Activated naive CD8-positive, alpha-beta T cell treated with anti-CD3 and anti-CD28 coated beads, Interleukin-2, amount 50 U/mL, for 24 hours (primary cell): Measurements from ENCODE around the gene TUNAR.
A peak's percentile ranks its signal among the peaks of the same experiment; 100 is the strongest.

ENCODE experiments used
- ATAC-seq: fragments of 150-1000 bp; cut with Tn5 transposase; one replicate; pipeline ENCODE4 v1.10.0; 2021
- DNase-seq: peaks from one replicate; pipeline ENCODE4 v3.0.0; 2021
- H3K27ac Mint-ChIP-seq: one replicate; pipeline ENCODE4 v1.8.0; 2021; ENCODE audit warnings: mild to moderate bottlenecking, mixed read lengths
- H3K27me3 Mint-ChIP-seq: one replicate; pipeline ENCODE4 v1.8.0; 2021; ENCODE audit warnings: mixed read lengths
- H3K36me3 Mint-ChIP-seq: one replicate; pipeline ENCODE4 v1.8.0; 2021; ENCODE audit warnings: low read depth, mixed read lengths
- H3K4me1 Mint-ChIP-seq: one replicate; pipeline ENCODE4 v1.8.0; 2021; ENCODE audit warnings: mixed read lengths
- H3K4me3 Mint-ChIP-seq: one replicate; pipeline ENCODE4 v1.8.0; 2021; ENCODE audit warnings: mild to moderate bottlenecking, moderate library complexity, mixed read lengths
- H3K9me3 Mint-ChIP-seq: one replicate; pipeline ENCODE4 v1.8.0; 2021; ENCODE audit warnings: mixed read lengths

TUNAR gene

GRCh38 chr14:95876761-95877538 lies at the start of gene TUNAR:
TSS of gene TUNAR (plus strand) at chr14:95876832.
- Mint-ChIP-seq H3K27me3 (peaks cover 41% of the 10 kb centered on the region), H3K4me1 (peaks cover 6% of the 10 kb centered on the region), H3K27ac (no peak within 1 kb of the TSS), H3K4me3 (no peak within 1 kb of the TSS), H3K9me3 (no peaks in the 10 kb centered on the region), H3K36me3 (no peaks in the 10 kb centered on the region)
- DNase-seq (no peak), ATAC-seq (no peak)

DNA sequence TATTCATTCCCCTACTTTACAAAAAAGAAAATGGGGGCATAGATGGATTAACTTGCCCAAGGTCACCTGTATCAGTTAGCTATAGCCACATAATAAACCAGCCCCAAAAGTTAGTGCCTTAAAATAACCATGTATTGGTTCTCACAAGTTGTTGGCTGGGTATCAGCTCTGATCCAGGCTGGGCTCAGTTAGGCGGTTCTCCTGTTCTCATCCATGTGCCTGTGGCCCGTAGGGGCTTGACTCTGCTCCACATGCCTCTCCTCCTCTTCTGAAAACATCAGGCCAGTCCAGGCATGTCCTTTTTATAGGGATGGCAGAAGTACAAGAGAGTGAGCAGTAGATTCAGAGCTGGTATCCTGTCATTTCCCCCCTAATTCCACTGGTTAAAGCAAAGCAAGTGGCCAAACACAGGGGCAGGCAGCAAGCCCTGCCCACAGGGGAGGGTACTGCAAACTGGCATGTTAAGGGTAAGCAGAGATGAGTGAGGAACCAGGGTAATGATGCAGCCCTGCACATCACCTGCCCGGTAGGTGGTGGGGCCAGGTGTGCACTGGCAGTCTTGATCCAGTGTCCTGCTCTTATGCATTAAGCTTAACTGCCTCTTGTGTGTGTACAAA lies 47.9 kb upstream of the TUNAR start:
- no peak overlapping the region for H3K27ac Mint-ChIP-seq
- H3K36me3 Mint-ChIP-seq: no peaks in the 10 kb centered on the region
- H3K4me3 Mint-ChIP-seq: no peak overlapping the region
- no peaks in the 10 kb centered on the region for H3K4me1 Mint-ChIP-seq
- DNase-seq (no peak), ATAC-seq (no peak)
- peaks cover 9% of the 10 kb centered on the region for H3K27me3 Mint-ChIP-seq
- no peaks in the 10 kb centered on the region for H3K9me3 Mint-ChIP-seq

- Mint-ChIP-seq H3K36me3 (no peaks in the 10 kb centered on the region), H3K4me3 (no peak overlapping the region), H3K27me3 (peaks cover 9% of the 10 kb centered on the region)
Observed at GRCh38 chr14:95829321-95829720, 47.3 kb upstream of the TUNAR start.

DNA sequence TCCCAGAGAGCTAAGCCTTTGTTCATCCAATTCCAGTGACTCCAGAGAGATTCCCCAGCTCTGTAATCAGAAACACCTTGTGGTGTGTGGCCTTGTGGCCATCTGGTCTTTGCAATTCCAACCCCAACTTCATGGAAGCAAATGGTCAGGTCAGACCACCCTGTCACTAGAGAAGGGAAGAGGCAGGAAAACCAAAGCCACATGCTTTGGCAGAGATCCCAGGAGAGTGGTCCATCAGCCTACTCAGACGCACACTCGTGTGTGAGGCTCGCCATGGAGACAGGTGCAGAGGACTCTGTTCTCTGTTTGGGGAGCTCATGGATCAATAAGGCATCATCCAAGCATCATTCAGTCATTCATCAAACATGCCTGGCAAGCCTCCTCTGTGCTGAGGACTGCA lies 46.2 kb upstream of the TUNAR start:
- ATAC-seq (no peak), DNase-seq (no peak)
- no peak overlapping the region for H3K27ac Mint-ChIP-seq
- no peaks in the 10 kb centered on the region for H3K9me3 Mint-ChIP-seq
- peaks cover 4% of the 10 kb centered on the region for H3K4me1 Mint-ChIP-seq
- no peak overlapping the region for H3K4me3 Mint-ChIP-seq
- H3K27me3 Mint-ChIP-seq: peaks cover 11% of the 10 kb centered on the region
- H3K36me3 Mint-ChIP-seq: no peaks in the 10 kb centered on the region

More at GRCh38 chr14:95829321-95829720, 47.3 kb upstream of the TUNAR start:
- no peaks in the 10 kb centered on the region for H3K4me1 Mint-ChIP-seq
- ATAC-seq (no peak), DNase-seq (no peak)
- no peaks in the 10 kb centered on the region for H3K9me3 Mint-ChIP-seq
- H3K27ac Mint-ChIP-seq: no peak overlapping the region

DNA sequence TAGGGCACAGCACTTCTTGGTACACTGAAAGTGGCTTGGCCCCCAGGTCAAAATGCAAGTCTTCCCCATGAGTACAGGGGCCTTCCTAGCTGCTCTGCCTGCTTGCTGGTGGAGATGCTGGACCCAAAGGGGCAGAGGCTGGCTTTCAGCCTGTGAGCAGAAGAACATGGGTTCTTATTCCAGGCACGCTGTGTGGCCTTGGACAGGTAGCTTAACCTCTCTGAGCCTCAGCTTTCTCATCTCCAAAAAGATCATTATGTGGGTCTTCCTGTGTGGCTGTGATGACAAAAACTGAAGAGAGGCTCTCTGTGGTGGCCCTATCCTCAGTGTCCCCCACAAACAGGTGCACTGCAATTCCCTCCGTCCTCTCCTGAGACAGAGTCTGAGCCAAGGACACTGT lies 45.6 kb upstream of the TUNAR start:
- ATAC-seq (no peak), DNase-seq (no peak)
- peaks cover 4% of the 10 kb centered on the region for H3K4me1 Mint-ChIP-seq
- no peaks in the 10 kb centered on the region for H3K9me3 Mint-ChIP-seq
- H3K27ac Mint-ChIP-seq: no peak overlapping the region
- no peak overlapping the region for H3K4me3 Mint-ChIP-seq
- peaks cover 12% of the 10 kb centered on the region for H3K27me3 Mint-ChIP-seq
- H3K36me3 Mint-ChIP-seq: no peaks in the 10 kb centered on the region

DNA sequence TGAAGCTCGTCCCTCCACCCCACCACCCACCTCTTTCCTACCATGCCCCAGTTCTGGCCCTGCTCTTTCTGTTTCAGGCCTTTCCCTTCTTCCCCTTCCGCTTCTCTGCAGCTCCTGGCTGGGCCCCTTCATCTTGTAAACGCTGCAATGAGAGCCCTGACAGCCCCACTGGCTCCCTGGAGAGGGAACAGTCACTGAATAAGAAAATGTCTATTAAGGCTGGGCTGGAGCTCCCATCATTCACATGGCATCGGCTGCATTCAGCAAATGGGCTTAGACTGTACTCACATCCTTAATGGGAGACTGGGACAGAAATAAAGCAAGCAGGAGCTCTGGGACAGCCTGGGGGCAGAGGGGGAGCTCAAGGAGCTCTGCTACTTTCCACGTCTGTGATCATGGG lies 45.2 kb upstream of the TUNAR start:
- no peak for DNase-seq
- no peak overlapping the region for H3K27ac Mint-ChIP-seq
- H3K27me3 Mint-ChIP-seq: peaks cover 12% of the 10 kb centered on the region

DNA sequence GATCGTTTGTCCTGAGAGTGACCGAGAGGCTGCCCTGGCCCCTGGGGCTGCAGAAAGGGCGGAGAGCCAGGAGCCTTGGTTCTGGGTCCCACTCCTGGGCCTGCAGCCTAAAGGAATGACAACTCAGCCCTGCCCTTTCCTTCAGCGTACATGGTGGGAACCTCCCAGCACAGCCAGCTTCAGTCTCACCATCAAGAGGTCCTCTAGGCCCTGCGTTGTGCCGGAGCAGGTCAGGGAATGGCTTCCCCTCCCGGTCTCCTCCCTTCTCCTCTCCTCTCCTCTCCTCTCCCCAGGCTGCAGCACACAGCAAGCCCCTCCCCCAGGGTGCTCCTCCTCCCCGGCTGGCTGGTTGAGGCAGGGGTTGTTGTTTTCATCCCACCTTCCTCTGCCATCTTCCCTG lies 44.6 kb upstream of the TUNAR start:
- no peaks in the 10 kb centered on the region for H3K36me3 Mint-ChIP-seq
- no peak overlapping the region for H3K27ac Mint-ChIP-seq
- no peak for DNase-seq
- peaks cover 4% of the 10 kb centered on the region for H3K4me1 Mint-ChIP-seq
- no peak for ATAC-seq
- no peaks in the 10 kb centered on the region for H3K9me3 Mint-ChIP-seq
- H3K4me3 Mint-ChIP-seq: no peak overlapping the region
- H3K27me3 Mint-ChIP-seq: peaks cover 11% of the 10 kb centered on the region

More for the DNA sequence above, 45.2 kb upstream of the TUNAR start:
- peaks cover 4% of the 10 kb centered on the region for H3K4me1 Mint-ChIP-seq
- H3K9me3 Mint-ChIP-seq: no peaks in the 10 kb centered on the region
- H3K4me3 Mint-ChIP-seq: no peak overlapping the region
- H3K36me3 Mint-ChIP-seq: no peaks in the 10 kb centered on the region
- no peak for ATAC-seq

- Mint-ChIP-seq H3K4me3 (no peak overlapping the region), H3K9me3 (no peaks in the 10 kb centered on the region), H3K27me3 (peaks cover 11% of the 10 kb centered on the region), H3K27ac (no peak overlapping the region), H3K36me3 (no peaks in the 10 kb centered on the region), H3K4me1 (peaks cover 4% of the 10 kb centered on the region)
- no peak for DNase-seq
- no peak for ATAC-seq
Observed at GRCh38 chr14:95833429-95833828, 43.2 kb upstream of the TUNAR start.

DNA sequence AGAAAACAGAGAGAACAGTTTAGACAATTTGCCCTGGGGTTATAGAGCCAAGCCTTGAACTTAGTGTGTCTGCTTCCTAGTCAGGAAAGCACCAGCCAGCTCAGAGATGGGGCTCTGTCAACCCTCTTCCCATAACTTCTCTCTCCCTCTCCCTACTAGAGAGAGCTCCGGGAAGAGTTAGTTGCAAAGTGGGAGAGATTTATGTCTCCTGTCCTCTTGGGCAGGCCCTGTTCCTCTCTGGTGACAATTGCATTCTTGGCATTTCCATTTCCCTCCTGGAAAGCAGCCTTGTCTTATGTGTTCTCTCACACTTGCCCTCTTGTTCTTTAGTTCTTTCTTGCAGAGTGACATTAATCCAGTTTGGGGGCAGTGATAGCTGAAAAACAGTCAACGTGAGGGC lies 42.1 kb upstream of the TUNAR start:
- no peak overlapping the region for H3K27ac Mint-ChIP-seq
- DNase-seq (no peak), ATAC-seq (no peak)
- no peaks in the 10 kb centered on the region for H3K36me3 Mint-ChIP-seq
- peaks cover 10% of the 10 kb centered on the region for H3K27me3 Mint-ChIP-seq
- H3K9me3 Mint-ChIP-seq: no peaks in the 10 kb centered on the region
- H3K4me1 Mint-ChIP-seq: peaks cover 4% of the 10 kb centered on the region
- no peak overlapping the region for H3K4me3 Mint-ChIP-seq

GRCh38 chr14:95835121-95835730 lies 41.4 kb upstream of the TUNAR start:
- Mint-ChIP-seq H3K36me3 (no peaks in the 10 kb centered on the region), H3K4me1 (peaks cover 4% of the 10 kb centered on the region), H3K4me3 (no peak overlapping the region), H3K9me3 (no peaks in the 10 kb centered on the region), H3K27me3 (peaks cover 7% of the 10 kb centered on the region), H3K27ac (peak overlapping the region; percentile 4)
- DNase-seq (peak; percentile 2), ATAC-seq (peak; percentile 62)

DNA sequence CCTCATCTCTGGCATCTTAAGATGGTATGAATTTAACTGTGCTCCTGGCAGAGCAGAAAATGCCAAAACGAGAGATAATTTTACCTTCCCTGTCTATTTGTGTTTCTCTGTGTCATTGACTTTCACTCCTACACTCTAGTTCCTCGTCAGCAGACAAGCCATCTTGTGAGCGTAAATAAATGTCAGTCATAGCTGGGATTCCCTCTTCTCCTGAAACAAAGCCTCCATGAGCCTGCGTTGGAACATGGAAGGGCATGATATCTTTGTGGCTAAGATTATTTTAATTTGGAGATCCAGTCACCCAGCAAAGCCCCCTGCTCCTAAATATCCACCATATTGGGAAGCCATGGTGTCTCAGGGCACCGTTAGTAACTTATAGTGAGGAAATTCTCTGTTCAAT lies 37.8 kb upstream of the TUNAR start:
- ATAC-seq (no peak), DNase-seq (no peak)
- Mint-ChIP-seq H3K9me3 (no peaks in the 10 kb centered on the region), H3K27me3 (peaks cover 11% of the 10 kb centered on the region), H3K36me3 (no peaks in the 10 kb centered on the region), H3K4me3 (no peak overlapping the region), H3K4me1 (peaks cover 4% of the 10 kb centered on the region), H3K27ac (no peak overlapping the region)

DNA sequence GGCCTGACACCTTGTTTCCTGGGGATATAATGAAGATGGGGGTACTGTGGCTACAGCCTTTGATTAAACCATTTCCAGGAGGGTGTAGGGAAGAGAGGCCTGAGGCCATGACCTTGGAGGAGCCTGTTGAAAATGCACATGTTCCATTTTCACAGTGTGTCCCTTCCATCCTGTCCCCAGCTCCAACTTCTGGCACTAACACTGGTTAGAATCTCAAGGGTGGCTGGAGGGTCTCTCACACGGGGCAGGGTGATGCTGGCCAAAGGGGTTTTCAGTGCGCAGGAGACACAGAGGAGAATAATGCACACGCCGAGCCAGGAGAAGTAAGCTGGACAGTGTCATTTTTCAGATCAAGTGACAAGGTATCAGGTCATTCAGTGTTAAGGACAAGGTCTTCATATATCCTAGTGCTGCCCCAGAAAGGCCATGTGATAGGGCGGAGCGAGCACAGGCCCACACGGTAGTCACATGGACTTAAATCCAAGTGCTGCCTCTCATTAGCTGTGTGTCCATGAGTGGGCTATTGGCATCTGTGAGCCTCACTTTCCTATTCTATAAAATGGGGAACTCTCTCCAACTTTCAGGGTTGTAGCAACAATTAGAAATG lies 36.4 kb upstream of the TUNAR start:
- Mint-ChIP-seq H3K36me3 (no peaks in the 10 kb centered on the region), H3K4me1 (peaks cover under 1% of the 10 kb centered on the region), H3K27ac (no peak overlapping the region), H3K4me3 (no peak overlapping the region), H3K27me3 (peaks cover 11% of the 10 kb centered on the region), H3K9me3 (no peaks in the 10 kb centered on the region)
- ATAC-seq (no peak), DNase-seq (no peak)

DNA sequence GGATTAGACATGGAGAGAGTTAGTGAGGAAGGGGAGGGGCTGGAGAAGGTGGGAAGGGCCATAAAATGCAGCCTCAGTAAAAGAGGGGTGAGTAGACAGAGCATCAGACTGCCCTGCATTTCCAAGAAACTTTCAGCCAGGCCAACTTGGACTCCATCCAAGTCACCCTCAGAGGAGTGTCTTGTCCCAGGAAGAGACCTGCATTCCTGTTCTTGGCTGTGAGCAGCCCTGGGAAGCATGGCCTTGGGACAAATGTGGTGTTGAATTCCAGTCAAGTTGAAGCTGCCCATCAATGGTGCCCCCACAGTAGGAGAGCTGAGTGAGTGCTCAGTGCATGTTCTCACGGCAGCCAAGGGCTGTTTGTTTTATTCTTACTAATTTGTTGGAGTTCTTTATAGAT lies 35.0 kb upstream of the TUNAR start:
- no peak for DNase-seq
- no peak for ATAC-seq
- no peak overlapping the region for H3K4me3 Mint-ChIP-seq
- no peaks in the 10 kb centered on the region for H3K4me1 Mint-ChIP-seq
- no peaks in the 10 kb centered on the region for H3K9me3 Mint-ChIP-seq
- H3K36me3 Mint-ChIP-seq: no peaks in the 10 kb centered on the region
- H3K27me3 Mint-ChIP-seq: peaks cover 13% of the 10 kb centered on the region
- no peak overlapping the region for H3K27ac Mint-ChIP-seq

- no peak for DNase-seq
- no peak for ATAC-seq
- H3K4me1 Mint-ChIP-seq: no peaks in the 10 kb centered on the region
- H3K36me3 Mint-ChIP-seq: no peaks in the 10 kb centered on the region
- H3K4me3 Mint-ChIP-seq: no peak overlapping the region
- no peak overlapping the region for H3K27ac Mint-ChIP-seq
- peaks cover 10% of the 10 kb centered on the region for H3K27me3 Mint-ChIP-seq
- no peaks in the 10 kb centered on the region for H3K9me3 Mint-ChIP-seq
Observed at GRCh38 chr14:95849761-95850160, 26.9 kb upstream of the TUNAR start.

DNA sequence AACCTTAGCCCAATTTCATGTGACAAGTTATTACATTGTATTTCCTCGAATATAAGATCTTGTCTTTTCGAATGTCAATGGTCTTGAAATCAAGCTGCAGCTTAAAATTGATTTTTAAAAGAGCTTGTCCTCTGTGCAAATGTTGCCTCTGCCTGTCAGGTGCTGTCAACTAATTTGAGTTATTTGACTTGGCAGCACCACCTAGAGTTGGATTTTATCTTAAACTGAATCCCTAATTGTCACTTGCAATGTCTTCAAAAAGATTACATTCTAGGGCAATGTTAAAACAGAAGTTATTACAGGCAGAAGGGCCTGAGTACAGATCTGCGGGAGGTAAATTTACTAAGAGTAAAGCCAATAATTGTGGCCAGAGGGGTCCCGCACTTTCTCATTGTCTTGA lies 26.2 kb upstream of the TUNAR start:
- ATAC-seq: no peak
- H3K4me3 Mint-ChIP-seq: no peak overlapping the region
- H3K4me1 Mint-ChIP-seq: no peaks in the 10 kb centered on the region
- DNase-seq: no peak
- H3K36me3 Mint-ChIP-seq: no peaks in the 10 kb centered on the region
- H3K9me3 Mint-ChIP-seq: no peaks in the 10 kb centered on the region
- H3K27me3 Mint-ChIP-seq: peaks cover 9% of the 10 kb centered on the region
- H3K27ac Mint-ChIP-seq: no peak overlapping the region
